HepG2 (cell line): ENCODE measurements around the gene PRM3. TPM values are rescaled to one million over a fixed set of nuclear protein-coding genes. Genes with fewer than 3 reads are reported as not detected.
"Not testable (repeated sequence)": the region's sequence is repeated elsewhere in the genome, so short reads cannot be mapped to it uniquely, and the experiment has no call there.

Experiments used
- ATAC-seq: fragments of 200-7000 bp; cut with Tn5 transposase; 3 replicates; pipeline ENCODE4 v1.9.1; 2020; ENCODE audit warnings: mild to moderate bottlenecking, moderate library complexity
- BruUV-seq: library from RNA; stranded (reverse); fragments of 400-500 nt; replicated peaks from 2 replicates; lab custom pipeline; 2021; lab: Mats Ljungman, UMichigan
- CTCF ChIA-PET: fragments of 300-600 bp; formaldehyde crosslinking; extraction: SDS; loops from one replicate; lab custom pipeline; 2021; ENCODE audit warnings: low total read pairs, inconsistent platforms, low intra/inter-chr PET ratio; lab: Yijun Ruan, JAX
- POLR2A ChIA-PET: fragments of 350-600 bp; sonication (Branson Sonifier 250); formaldehyde crosslinking; loops from one replicate; lab custom pipeline; 2020; ENCODE audit warnings: antibody characterized with exemption, inconsistent platforms; lab: Yijun Ruan, JAX
- DNase-seq: peaks from one replicate; pipeline ENCODE4 v3.0.0-alpha.2; 2015; ENCODE audit warnings: low spot score
- FAIRE-seq: peaks from 3 replicates; lab custom pipeline; 2011; peaks lifted over from hg19 to GRCh38; lab: Jason Lieb, UNC
- H2AFZ ChIP-seq: one replicate; pipeline ENCODE4 v1.6.1; 2011; ENCODE audit warnings: low read length, inconsistent platforms
- H3K27ac ChIP-seq: fragments of 300-600 bp; 3 replicates; pipeline ENCODE4 v1.8.0; 2011; ENCODE audit warnings: mixed run types, mild to moderate bottlenecking, mixed read lengths, low read length, inconsistent platforms; ENCODE audit not compliant: insufficient read depth; ENCODE audit errors: extremely low read length
- H3K27me3 ChIP-seq, 2 experiments: fragments of 200-600 bp in 1 of 2; 2 replicates in 1 of 2; 3 replicates in 1 of 2; pipeline versions ENCODE4 v1.6.0 to v1.8.0; 2011; ENCODE audit warnings: low read length in 2 of 2, mild to moderate bottlenecking in 2 of 2, moderate library complexity in 2 of 2, inconsistent platforms in 1 of 2; ENCODE audit not compliant: insufficient read depth in 2 of 2, control insufficient read depth in 1 of 2
- H3K36me3 ChIP-seq, 2 experiments: fragments of 200-600 bp in 1 of 2; replicated peaks in 1 of 2; 2 replicates in 1 of 2; 3 replicates in 1 of 2; pipeline versions ENCODE4 v1.5.1 to v1.8.0; 2011; ENCODE audit warnings: low read length in 2 of 2, inconsistent platforms in 1 of 2; ENCODE audit not compliant: insufficient read depth in 2 of 2, control insufficient read depth in 1 of 2
- H3K4me1 ChIP-seq: 2 replicates; pipeline ENCODE4 v1.5.1; 2012; ENCODE audit warnings: low read length, inconsistent platforms; ENCODE audit not compliant: insufficient read depth
- H3K4me2 ChIP-seq: 2 replicates; pipeline ENCODE4 v1.6.0; 2011; ENCODE audit warnings: low read depth, low read length, inconsistent platforms
- H3K4me3 ChIP-seq, 3 experiments: fragments of 200-600 bp in 1 of 3; sonication (generic), shearing (Covaris generic) in 1 of 3; replicated peaks in 1 of 3; 2 replicates each; pipeline ENCODE4 v1.5.1; 2011 to 2016; ENCODE audit warnings: low read length in 3 of 3, inconsistent platforms in 2 of 3, low read depth in 2 of 3, mild to moderate bottlenecking in 2 of 3, control low read depth in 1 of 3, mixed read lengths in 1 of 3; ENCODE audit not compliant: insufficient read depth in 1 of 3
- H3K79me2 ChIP-seq: one replicate; pipeline ENCODE4 v1.6.1; 2011; ENCODE audit warnings: low read length, inconsistent platforms; ENCODE audit not compliant: insufficient read depth
- H3K9ac ChIP-seq: 2 replicates; pipeline ENCODE4 v1.6.0; 2011; ENCODE audit warnings: mild to moderate bottlenecking, low read depth, low read length, inconsistent platforms; ENCODE audit not compliant: insufficient read depth
- H3K9me3 ChIP-seq: 2 replicates; pipeline ENCODE4 v1.5.1; 2012; ENCODE audit warnings: mild to moderate bottlenecking, low read length
- H4K20me1 ChIP-seq: 2 replicates; pipeline ENCODE4 v1.6.0; 2011; ENCODE audit warnings: inconsistent platforms, mild to moderate bottlenecking, low read length, moderate library complexity; ENCODE audit not compliant: insufficient read depth
- ADNP ChIP-seq: sonication (generic); formaldehyde crosslinking; IDR thresholded peaks from 2 replicates; pipeline ENCODE4 v1.4.0; 2020; ENCODE audit warnings: missing genetic modification reagents
- BCL3 ChIP-seq: sonication (generic); formaldehyde crosslinking; IDR thresholded peaks from 2 replicates; pipeline ENCODE4 v1.5.1; 2020; ENCODE audit warnings: mild to moderate bottlenecking, missing genetic modification reagents, moderate library complexity
- DR1 ChIP-seq: sonication (generic); formaldehyde crosslinking; IDR thresholded peaks from 2 replicates; pipeline ENCODE4 v1.8.0; 2021; ENCODE audit warnings: mild to moderate bottlenecking, missing genetic modification reagents, inconsistent platforms
- FLYWCH1 ChIP-seq: sonication (generic); formaldehyde crosslinking; IDR thresholded peaks from 2 replicates; pipeline ENCODE4 v1.8.1; 2023; ENCODE audit warnings: mild to moderate bottlenecking, missing genetic modification reagents
- FOXA1 ChIP-seq, 2 experiments: fragments of 450-650 bp in 1 of 2; sonication (generic) in 1 of 2; formaldehyde crosslinking in 1 of 2; IDR thresholded peaks; 2 replicates each; pipeline versions ENCODE4 v1.4.0 to v1.6.1; 2016 to 2020; ENCODE audit warnings: missing genetic modification reagents in 1 of 2
- FOXO1 ChIP-seq: sonication (generic); formaldehyde crosslinking; IDR thresholded peaks from 2 replicates; pipeline ENCODE4 v1.4.0; 2020; ENCODE audit warnings: missing genetic modification reagents
- IRF1 ChIP-seq: sonication (generic); formaldehyde crosslinking; IDR thresholded peaks from 2 replicates; pipeline ENCODE4 v1.4.0; 2020; ENCODE audit warnings: low read depth, mild to moderate bottlenecking, missing genetic modification reagents
- MIER3 ChIP-seq: IDR thresholded peaks from 2 replicates; pipeline ENCODE4 v1.6.1; 2016; ENCODE audit warnings: missing compliant biosample characterization, borderline replicate concordance
- MYC ChIP-seq: sonication (generic); formaldehyde crosslinking; IDR thresholded peaks from 2 replicates; pipeline ENCODE4 v1.9.0; 2021; ENCODE audit warnings: missing genetic modification reagents, borderline replicate concordance
- RXRA ChIP-seq: sonication (generic); formaldehyde crosslinking; IDR thresholded peaks from 2 replicates; pipeline ENCODE4 v1.5.1; 2020; ENCODE audit warnings: missing genetic modification reagents
- RXRB ChIP-seq: IDR thresholded peaks from 2 replicates; pipeline ENCODE4 v1.6.1; 2016; ENCODE audit warnings: borderline replicate concordance, missing genetic modification reagents, missing compliant biosample characterization
- SMAD3 ChIP-seq: sonication (generic); formaldehyde crosslinking; IDR thresholded peaks from 2 replicates; pipeline ENCODE4 v1.4.0; 2020; ENCODE audit warnings: missing genetic modification reagents
- ZBTB38 ChIP-seq: sonication (generic); formaldehyde crosslinking; IDR thresholded peaks from 2 replicates; pipeline ENCODE4 v1.5.1; 2020; ENCODE audit warnings: mild to moderate bottlenecking, missing genetic modification reagents
- ZNF292 ChIP-seq: sonication (generic); formaldehyde crosslinking; IDR thresholded peaks from 2 replicates; pipeline ENCODE4 v1.8.1; 2022; ENCODE audit warnings: mild to moderate bottlenecking, low read depth, missing genetic modification reagents, borderline replicate concordance
- ZNF30 ChIP-seq: sonication (generic); formaldehyde crosslinking; IDR thresholded peaks from 2 replicates; pipeline ENCODE4 v1.5.0; 2020; ENCODE audit warnings: mild to moderate bottlenecking, missing genetic modification reagents
- ZNF326 ChIP-seq: sonication (generic); formaldehyde crosslinking; IDR thresholded peaks from 2 replicates; pipeline ENCODE4 v1.4.0; 2020; ENCODE audit warnings: missing genetic modification reagents, borderline replicate concordance
- ZNF362 ChIP-seq: sonication (generic); formaldehyde crosslinking; IDR thresholded peaks from 2 replicates; pipeline ENCODE4 v1.4.0; 2020; ENCODE audit warnings: missing genetic modification reagents, mild to moderate bottlenecking, borderline replicate concordance
- ZNF431 ChIP-seq: sonication (generic); formaldehyde crosslinking; IDR thresholded peaks from 2 replicates; pipeline ENCODE4 v1.9.0; 2022; ENCODE audit warnings: missing genetic modification reagents, low read depth, mild to moderate bottlenecking, borderline replicate concordance
- ZNF460 ChIP-seq: sonication (generic); formaldehyde crosslinking; IDR thresholded peaks from 2 replicates; pipeline ENCODE4 v1.5.1; 2020; ENCODE audit warnings: missing genetic modification reagents, mild to moderate bottlenecking, borderline replicate concordance
- WGBS: methylation state at CpG from one replicate; pipeline ENCODE4 v1.1.6; 2017; ENCODE audit warnings: low lambda C conversion rate; 5-methylcytosine and 5-hydroxymethylcytosine counted together
- in situ Hi-C: cut with HindIII; loops from 2 replicates; pipeline ENCODE4 v1.10.0; 2017; ENCODE audit warnings: low pct_unique_long_range_greater_than_20kb; ENCODE audit not compliant: extremely low pct_ligation_motif_present
- intact Hi-C: fragments of 100-400 bp; cut with micrococcal nuclease; formaldehyde crosslinking; loops from one replicate; pipeline ENCODE4 v1.10.0; 2022; ENCODE audit not compliant: unreplicated experiment
- polyA plus RNA-seq, 8 experiments: library from polyadenylated mRNA; depleted of rRNA in 3 of 8; stranded (reverse) in 7 of 8; unstranded in 1 of 8; fragments of >200 nt; fragmentation: Illumina TruSeq in 4 of 8; extraction: Trizol in 4 of 8; gene quantifications; 2 replicates each; pipeline versions ENCODE4 v1.2.1 to v1.2.3, GENCODE V29; 2011 to 2016; ENCODE audit warnings: low read depth in 4 of 8, missing spikeins in 1 of 8, mixed read lengths in 1 of 8; ENCODE audit not compliant: insufficient read depth in 1 of 8
- total RNA-seq, 5 experiments: library from RNA; depleted of rRNA; stranded (reverse); fragments of >200 nt; fragmentation: Illumina TruSeq; extraction: Trizol; gene quantifications; 2 replicates each; pipeline ENCODE4 v1.2.3, GENCODE V29; 2016; ENCODE audit warnings: low read depth in 1 of 5

Gene PRM3
- total and polyA plus RNA-seq, 2 of the 13 experiments (the other 11 are each of a cell fraction or from before 2014, with no cell fraction given): not detected

- TF ChIP-seq DR1: no peak
- no peak for TF ChIP-seq RXRB
- TF ChIP-seq BCL3 (CRISPR knock-in tag): 0 out of 2 replicates have a peak, but pooled peaks have one; percentile 15
- TF ChIP-seq ZNF30 (CRISPR knock-in tag): no peak
- 0 out of 2 replicates have a peak, but pooled peaks have one; percentile 40 for TF ChIP-seq MIER3
- no peak for TF ChIP-seq FLYWCH1 (CRISPR knock-in tag)
- TF ChIP-seq MYC (CRISPR knock-in tag): peak; percentile 31
- no peak for TF ChIP-seq FOXA1 (IDR thresholded peaks at IDR 0.05)
- TF ChIP-seq FOXA1 (CRISPR knock-in tag; IDR thresholded peaks at IDR 0.05): 0 out of 2 replicates have a peak, but pooled peaks have one; percentile 12
- no peak for TF ChIP-seq ZNF326
Observed at GRCh38 chr16:11299865-11300559, 26.6 kb upstream of the PRM3 start (continued).

GRCh38 chr16:11298950-11299547 is 25.6 kb upstream of the PRM3 start:
- POLR2A ChIA-PET: interaction anchor here (0.7 to 6.2 kb wide), 10 partner anchors 9 to 72 kb away, joined by 3 to 167 read pairs (median 29); partner anchors contain the start of genes PRM1, PRM3 and SOCS1
- DNase-seq, H3K27me3 ChIP-seq, FAIRE-seq, H3K4me3 ChIP-seq, H3K36me3 ChIP-seq, in situ Hi-C loops, ATAC-seq, H3K4me2 ChIP-seq, H2AFZ ChIP-seq, CTCF ChIA-PET, H3K79me2 ChIP-seq, H3K9me3 ChIP-seq, BruUV-seq, H3K9ac ChIP-seq, H4K20me1 ChIP-seq: not testable (repeated sequence)
- Histone ChIP-seq H3K27ac (peak overlapping the region; percentile 8), H3K4me1 (peaks cover 97% of the 10 kb centered on the region)
- intact Hi-C loops: loop anchor here (5.0 kb wide), 2 partner anchors 42 to 192 kb away; partner anchors contain the start of gene SOCS1
- WGBS: 81% methylated on average over 13 of the region's 13 CpGs
- 0 out of 2 replicates have a peak, but pooled peaks have one; percentile 13 for TF ChIP-seq ZNF431 (CRISPR knock-in tag)
- TF ChIP-seq ADNP: 0 out of 2 replicates have a peak, but pooled peaks have one; percentile 43
- peak; percentile 18; the same call in 1 of the 2 replicates for TF ChIP-seq FOXO1 (CRISPR knock-in tag)
- 0 out of 2 replicates have a peak, but pooled peaks have one; percentile 32 for TF ChIP-seq IRF1 (CRISPR knock-in tag)
- TF ChIP-seq SMAD3 (CRISPR knock-in tag): 0 out of 2 replicates have a peak, but pooled peaks have one; percentile 3
- peak; percentile 76 for TF ChIP-seq ZNF460 (CRISPR knock-in tag)
- TF ChIP-seq ZNF362 (CRISPR knock-in tag): peak; percentile 55; the same call in 1 of the 2 replicates
- TF ChIP-seq RXRA (CRISPR knock-in tag): 0 out of 2 replicates have a peak, but pooled peaks have one; percentile 30
- TF ChIP-seq ZNF292 (CRISPR knock-in tag): peak; percentile 5; the same call in 1 of the 2 replicates
- peak; percentile 55 for TF ChIP-seq ZBTB38 (CRISPR knock-in tag)
